GM12878 (cell line): ENCODE measurements around the gene OR5C1. TPM values are rescaled to one million over a fixed set of nuclear protein-coding genes. Genes with fewer than 3 reads are reported as not detected.

Source experiments
- ATAC-seq: fragments of 200-7000 bp; cut with Tn5 transposase; 3 replicates; pipeline ENCODE4 v1.9.1; 2020; ENCODE audit warnings: mild to moderate bottlenecking, moderate library complexity
- BruUV-seq: library from RNA; stranded (reverse); fragments of 400-500 nt; replicated peaks from 2 replicates; lab custom pipeline; 2021; lab: Mats Ljungman, UMichigan
- CTCF ChIA-PET: fragments of 300-600 bp; sonication (Branson Sonifier 250); formaldehyde crosslinking; extraction: SDS; loops from one replicate; lab custom pipeline; 2021; ENCODE audit warnings: inconsistent platforms; lab: Yijun Ruan, JAX
- POLR2A ChIA-PET: fragments of 350-600 bp; formaldehyde crosslinking; extraction: SDS; loops from one replicate; lab custom pipeline; 2021; ENCODE audit warnings: inconsistent platforms; lab: Charles Lee
- RAD21 ChIA-PET: fragments of 300-600 bp; sonication (Branson Sonifier 250); formaldehyde crosslinking; loops from one replicate; lab custom pipeline; 2023; ENCODE audit warnings: antibody characterized with exemption; ENCODE audit not compliant: unreplicated experiment; lab: Charles Lee
- SMC1A ChIA-PET: fragments of 300-600 bp; sonication (Branson Sonifier 250); formaldehyde crosslinking; loops from one replicate; lab custom pipeline; 2023; ENCODE audit not compliant: unreplicated experiment, uncharacterized antibody; lab: Charles Lee
- DNase-seq: peaks from one replicate; pipeline ENCODE4 v3.0.0-alpha.2; 2011; ENCODE audit warnings: low read depth, low spot score
- FAIRE-seq: peaks from 3 replicates; lab custom pipeline; 2011; peaks lifted over from hg19 to GRCh38; lab: Jason Lieb, UNC
- H2AFZ ChIP-seq: 2 replicates; pipeline ENCODE4 v1.6.0; 2011; ENCODE audit warnings: low read depth, low read length, control low read depth; ENCODE audit not compliant: control insufficient read depth
- H3K27ac ChIP-seq: 2 replicates; pipeline ENCODE4 v1.5.1; 2011; ENCODE audit warnings: control low read depth; ENCODE audit not compliant: control insufficient read depth, insufficient read depth
- H3K27me3 ChIP-seq, 2 experiments: replicated peaks in 1 of 2; 2 replicates each; pipeline versions ENCODE4 v1.6.0 to v1.6.1; 2011; ENCODE audit warnings: low read length in 1 of 2; ENCODE audit not compliant: control insufficient read depth in 2 of 2, insufficient read depth in 2 of 2
- H3K36me3 ChIP-seq, 2 experiments: 2 replicates each; pipeline ENCODE4 v1.5.1; 2011; ENCODE audit warnings: low read length in 1 of 2; ENCODE audit not compliant: control insufficient read depth in 2 of 2, insufficient read depth in 2 of 2
- H3K4me1 ChIP-seq: 2 replicates; pipeline ENCODE4 v1.6.1; 2011; ENCODE audit warnings: mild to moderate bottlenecking, low read length, moderate library complexity, mixed read lengths; ENCODE audit not compliant: control insufficient read depth, insufficient read depth
- H3K4me2 ChIP-seq: 2 replicates; pipeline ENCODE4 v1.6.0; 2011; ENCODE audit warnings: control low read depth; ENCODE audit not compliant: control insufficient read depth, insufficient read depth
- H3K4me3 ChIP-seq: fragments of 200-600 bp; sonication (generic); 2 replicates; pipeline ENCODE4 v1.5.1; 2016
- H3K79me2 ChIP-seq: 2 replicates; pipeline ENCODE4 v1.6.0; 2011; ENCODE audit warnings: low read length; ENCODE audit not compliant: control insufficient read depth, insufficient read depth
- H3K9ac ChIP-seq: 2 replicates; pipeline ENCODE4 v1.8.0; 2011; ENCODE audit warnings: low read length, control low read depth, mixed read lengths; ENCODE audit not compliant: control insufficient read depth, insufficient read depth
- H3K9me3 ChIP-seq: replicated peaks from 3 replicates; pipeline ENCODE4 v1.5.1; 2011; ENCODE audit warnings: mild to moderate bottlenecking, low read length; ENCODE audit not compliant: control insufficient read depth, insufficient read depth
- H4K20me1 ChIP-seq: 2 replicates; pipeline ENCODE4 v1.6.0; 2011; ENCODE audit not compliant: control insufficient read depth, insufficient read depth
- CHD1 ChIP-seq: IDR thresholded peaks from 2 replicates; pipeline ENCODE4 v1.6.1; 2012; ENCODE audit warnings: low read depth, low read length, improper control_type of control experiment
- CREB1 ChIP-seq: IDR thresholded peaks from 2 replicates; pipeline ENCODE4 v1.6.1; 2012; ENCODE audit warnings: low read depth, mild to moderate bottlenecking, inconsistent platforms
- HCFC1 ChIP-seq: fragments of 150-350 bp; IDR thresholded peaks from 2 replicates; pipeline ENCODE4 v1.6.1; 2014; ENCODE audit warnings: low read length
- HDGF ChIP-seq: fragments of 450-650 bp; IDR thresholded peaks from 2 replicates; pipeline ENCODE4 v1.6.1; 2016; ENCODE audit warnings: antibody characterized with exemption
- IRF4 ChIP-seq: IDR thresholded peaks from 2 replicates; pipeline ENCODE4 v1.6.1; 2011; ENCODE audit warnings: low read depth, low read length
- MYB ChIP-seq: fragments of 150-350 bp; IDR thresholded peaks from 2 replicates; pipeline ENCODE4 v1.6.1; 2014; ENCODE audit warnings: mild to moderate bottlenecking, low read depth, low read length, borderline replicate concordance
- NFIC ChIP-seq: IDR thresholded peaks from 2 replicates; pipeline ENCODE4 v1.6.1; 2012; ENCODE audit warnings: low read depth, mild to moderate bottlenecking, inconsistent platforms, low read length, moderate library complexity
- RCOR1 ChIP-seq: conservative IDR thresholded peaks from 2 replicates; pipeline ENCODE4 v1.6.1; 2012; ENCODE audit warnings: low read depth, low read length, improper control_type of control experiment
- ZNF217 ChIP-seq: fragments of 450-650 bp; IDR thresholded peaks from 2 replicates; pipeline ENCODE4 v1.6.1; 2017; ENCODE audit warnings: antibody characterized with exemption, mild to moderate bottlenecking
- ZNF24 ChIP-seq: fragments of 450-650 bp; IDR thresholded peaks from 2 replicates; pipeline ENCODE4 v1.6.1; 2017; ENCODE audit warnings: antibody characterized with exemption, mild to moderate bottlenecking
- ZNF384 ChIP-seq: IDR thresholded peaks from 2 replicates; pipeline ENCODE4 v1.6.1; 2012; ENCODE audit warnings: low read depth, mild to moderate bottlenecking, low read length, improper control_type of control experiment, borderline replicate concordance
- WGBS: methylation state at CpG from one replicate; pipeline ENCODE4 v1.1.6; 2016; ENCODE audit warnings: low lambda C conversion rate; ENCODE audit not compliant: insufficient replicate concordance, insufficient coverage; ENCODE audit errors: missing lambda C conversion rate; 5-methylcytosine and 5-hydroxymethylcytosine counted together
- in situ Hi-C: fragments of 300-500 bp; cut with MboI; formaldehyde crosslinking; loops from 9 replicates; pipeline ENCODE4 v1.14.3; 2018; ENCODE audit warnings: mixed read lengths
- intact Hi-C: fragments of 100-400 bp; cut with micrococcal nuclease; formaldehyde crosslinking; loops from one replicate; pipeline ENCODE4 v1.14.2; 2022; ENCODE audit not compliant: unreplicated experiment
- polyA plus RNA-seq, 11 experiments: library from polyadenylated mRNA; depleted of rRNA in 4 of 11; unstranded in 6 of 11; stranded (reverse) in 5 of 11; fragments of >200 nt; fragmentation: Nextera tagmentation in 4 of 11; fragmentation: Illumina TruSeq in 1 of 11; extraction: Ambion mirVana in 4 of 11; extraction: Trizol in 1 of 11; gene quantifications; 1 replicate in 1 of 11; 2 replicates in 10 of 11; pipeline versions ENCODE4 v1.2.1 to v1.2.3, GENCODE V29; 2011 to 2016; ENCODE audit warnings: inconsistent platforms in 2 of 11, missing spikeins in 2 of 11, low read depth in 1 of 11
- total RNA-seq, 4 experiments: library from RNA; depleted of rRNA in 3 of 4; stranded (reverse); fragments of >200 nt in 3 of 4; fragmentation: Illumina TruSeq in 1 of 4; extraction: Trizol in 1 of 4; gene quantifications; 2 replicates each; pipeline versions ENCODE4 v1.2.1 to v1.2.3, GENCODE V29; 2013 to 2021
- TF ChIP-seq, protein P1 (sequence below): fragments of 150-350 bp; IDR thresholded peaks from 2 replicates; pipeline ENCODE4 v1.6.1; 2014; ENCODE audit warnings: mild to moderate bottlenecking, low read depth, low read length
- TF ChIP-seq, protein P2 (sequence below): fragments of 450-650 bp; IDR thresholded peaks from 2 replicates; pipeline ENCODE4 v1.6.1; 2016; ENCODE audit warnings: mild to moderate bottlenecking, moderate library complexity, borderline replicate concordance

The OR5C1 gene
- total and polyA plus RNA-seq, 10 of the 15 experiments (the other 5 are each of a cell fraction or from before 2014, with no cell fraction given): not detected

- no peaks in the 10 kb centered on the region for H3K79me2 ChIP-seq
- no peak within 1 kb of the TSS for H3K27ac ChIP-seq
- 20% methylated on average over 6 of the region's 6 CpGs for WGBS
- no peaks in the 10 kb centered on the region for H3K4me1 ChIP-seq
- ChIA-PET RAD21 (no interaction called here), CTCF (no interaction called here), POLR2A (no interaction called here), SMC1A (no interaction called here)
- no peaks in the 10 kb centered on the region for H3K9me3 ChIP-seq
- ATAC-seq (no peak), DNase-seq (no peak), FAIRE-seq (no peak)
- intact Hi-C loops (no loop called here), in situ Hi-C loops (no loop called here)
- no peaks in the 10 kb centered on the region for H3K36me3 ChIP-seq
- no peak within 1 kb of the TSS for H2AFZ ChIP-seq
- TF ChIP-seq MYB: no peak
- TF ChIP-seq, protein P1, sequence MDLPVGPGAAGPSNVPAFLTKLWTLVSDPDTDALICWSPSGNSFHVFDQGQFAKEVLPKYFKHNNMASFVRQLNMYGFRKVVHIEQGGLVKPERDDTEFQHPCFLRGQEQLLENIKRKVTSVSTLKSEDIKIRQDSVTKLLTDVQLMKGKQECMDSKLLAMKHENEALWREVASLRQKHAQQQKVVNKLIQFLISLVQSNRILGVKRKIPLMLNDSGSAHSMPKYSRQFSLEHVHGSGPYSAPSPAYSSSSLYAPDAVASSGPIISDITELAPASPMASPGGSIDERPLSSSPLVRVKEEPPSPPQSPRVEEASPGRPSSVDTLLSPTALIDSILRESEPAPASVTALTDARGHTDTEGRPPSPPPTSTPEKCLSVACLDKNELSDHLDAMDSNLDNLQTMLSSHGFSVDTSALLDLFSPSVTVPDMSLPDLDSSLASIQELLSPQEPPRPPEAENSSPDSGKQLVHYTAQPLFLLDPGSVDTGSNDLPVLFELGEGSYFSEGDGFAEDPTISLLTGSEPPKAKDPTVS: no peak
- no peak for TF ChIP-seq CHD1
- no peak for TF ChIP-seq ZNF217
- BruUV-seq: no TSS peak
- no peaks in the 10 kb centered on the region for H4K20me1 ChIP-seq
- H3K4me2 ChIP-seq: no peak within 1 kb of the TSS
- no peak within 1 kb of the TSS for H3K9ac ChIP-seq
- H3K4me3 ChIP-seq: no peak within 1 kb of the TSS
- H3K27me3 ChIP-seq: no peaks in the 10 kb centered on the region; a peak in 1 of 4 replicates
Measured at GRCh38 chr9:122742003-122742402, 46.7 kb upstream of the OR5C1 start, which contains the start of gene OR1L6. Gene OR1L6 (plus strand): TSS chr9:122742303. CDS start chr9:122749848, 7,545 bp downstream.

DNA sequence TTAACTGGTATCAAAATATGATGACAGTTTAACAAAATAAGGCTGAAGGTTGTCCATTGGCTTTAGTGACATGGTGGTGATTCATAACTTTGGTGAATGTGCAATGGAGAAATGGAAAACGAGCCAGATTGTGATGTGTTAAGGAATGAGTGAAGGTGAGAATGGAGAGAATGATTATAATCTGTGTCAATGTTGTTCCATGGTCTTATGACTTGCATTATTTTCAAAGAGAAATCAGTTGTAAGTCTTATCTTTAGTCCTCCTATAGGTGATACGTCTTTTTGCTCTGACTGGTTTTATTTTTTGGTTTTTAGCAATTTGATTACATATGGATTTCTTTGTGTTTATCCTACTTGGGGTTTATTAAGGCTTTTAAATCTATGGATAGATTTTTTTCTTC is 33.9 kb upstream of the OR5C1 start:
- RAD21 ChIA-PET: no interaction called here
- ATAC-seq: no peak
- TF ChIP-seq ZNF384: no peak
- TF ChIP-seq, protein P2, sequence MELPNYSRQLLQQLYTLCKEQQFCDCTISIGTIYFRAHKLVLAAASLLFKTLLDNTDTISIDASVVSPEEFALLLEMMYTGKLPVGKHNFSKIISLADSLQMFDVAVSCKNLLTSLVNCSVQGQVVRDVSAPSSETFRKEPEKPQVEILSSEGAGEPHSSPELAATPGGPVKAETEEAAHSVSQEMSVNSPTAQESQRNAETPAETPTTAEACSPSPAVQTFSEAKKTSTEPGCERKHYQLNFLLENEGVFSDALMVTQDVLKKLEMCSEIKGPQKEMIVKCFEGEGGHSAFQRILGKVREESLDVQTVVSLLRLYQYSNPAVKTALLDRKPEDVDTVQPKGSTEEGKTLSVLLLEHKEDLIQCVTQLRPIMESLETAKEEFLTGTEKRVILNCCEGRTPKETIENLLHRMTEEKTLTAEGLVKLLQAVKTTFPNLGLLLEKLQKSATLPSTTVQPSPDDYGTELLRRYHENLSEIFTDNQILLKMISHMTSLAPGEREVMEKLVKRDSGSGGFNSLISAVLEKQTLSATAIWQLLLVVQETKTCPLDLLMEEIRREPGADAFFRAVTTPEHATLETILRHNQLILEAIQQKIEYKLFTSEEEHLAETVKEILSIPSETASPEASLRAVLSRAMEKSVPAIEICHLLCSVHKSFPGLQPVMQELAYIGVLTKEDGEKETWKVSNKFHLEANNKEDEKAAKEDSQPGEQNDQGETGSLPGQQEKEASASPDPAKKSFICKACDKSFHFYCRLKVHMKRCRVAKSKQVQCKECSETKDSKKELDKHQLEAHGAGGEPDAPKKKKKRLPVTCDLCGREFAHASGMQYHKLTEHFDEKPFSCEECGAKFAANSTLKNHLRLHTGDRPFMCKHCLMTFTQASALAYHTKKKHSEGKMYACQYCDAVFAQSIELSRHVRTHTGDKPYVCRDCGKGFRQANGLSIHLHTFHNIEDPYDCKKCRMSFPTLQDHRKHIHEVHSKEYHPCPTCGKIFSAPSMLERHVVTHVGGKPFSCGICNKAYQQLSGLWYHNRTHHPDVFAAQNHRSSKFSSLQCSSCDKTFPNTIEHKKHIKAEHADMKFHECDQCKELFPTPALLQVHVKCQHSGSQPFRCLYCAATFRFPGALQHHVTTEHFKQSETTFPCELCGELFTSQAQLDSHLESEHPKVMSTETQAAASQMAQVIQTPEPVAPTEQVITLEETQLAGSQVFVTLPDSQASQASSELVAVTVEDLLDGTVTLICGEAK: no peak
- no peak for TF ChIP-seq IRF4
- no peak for TF ChIP-seq NFIC
- no peak for TF ChIP-seq RCOR1
- TF ChIP-seq CREB1: no peak
- no peak for TF ChIP-seq HDGF
- TF ChIP-seq HCFC1: no peak
- no peak for TF ChIP-seq ZNF24

More for the DNA sequence above, 33.9 kb upstream of the OR5C1 start:
- Histone ChIP-seq H3K79me2 (no peaks in the 10 kb centered on the region), H3K4me2 (no peak overlapping the region), H3K27ac (no peak overlapping the region), H3K4me3 (no peak overlapping the region), H3K9me3 (peaks cover 1% of the 10 kb centered on the region; the same call in 1 of the 3 replicates), H3K4me1 (no peaks in the 10 kb centered on the region), H3K36me3 (no peaks in the 10 kb centered on the region), H3K9ac (no peak overlapping the region), H4K20me1 (no peaks in the 10 kb centered on the region), H3K27me3 (no peaks in the 10 kb centered on the region), H2AFZ (no peak overlapping the region)
- CTCF ChIA-PET: no interaction called here
- WGBS: 3% methylated on average over 2 of the region's 2 CpGs
- POLR2A ChIA-PET: no interaction called here
- FAIRE-seq (no peak), DNase-seq (no peak)
- intact Hi-C loops (no loop called here), in situ Hi-C loops (no loop called here)
- BruUV-seq: no TSS peak
- SMC1A ChIA-PET: no interaction called here
